Lower leg skin (tissue), 4 donors: Measurements from ENCODE around the gene JAG2. TPM values are rescaled to one million over a fixed set of nuclear protein-coding genes. Genes with fewer than 3 reads are reported as not detected.

Source experiments
- DNase-seq, 2 donors: peaks; one replicate each; pipeline ENCODE4 v3.0.0-alpha.2; 2019; ENCODE audit warnings: low spot score in 2 of 2
- H3K4me3 ChIP-seq: fragments of 200-600 bp; sonication (generic); 2 replicates; pipeline ENCODE4 v1.5.1; 2017; ENCODE audit warnings: mild to moderate bottlenecking, low read depth; ENCODE audit not compliant: poor library complexity, severe bottlenecking
- POLR2A ChIP-seq, 2 donors: fragments of 450-650 bp; IDR thresholded peaks; one replicate each; pipeline ENCODE4 v1.6.1; 2016 to 2017; ENCODE audit warnings: antibody characterized with exemption in 2 of 2, mild to moderate bottlenecking in 1 of 2, moderate library complexity in 1 of 2
- WGBS, 2 donors: methylation state at CpG; one replicate each; pipeline ENCODE4 v1.1.5; 2018; 5-methylcytosine and 5-hydroxymethylcytosine counted together
- intact Hi-C: fragments of 100-400 bp; cut with DNase I; formaldehyde crosslinking; loops from one replicate; pipeline ENCODE4 v1.15.0; 2023; ENCODE audit warnings: low total_unique reads
- total RNA-seq, 4 donors: library from RNA; depleted of rRNA; stranded (reverse); fragments of >200 nt; gene quantifications; one replicate each; pipeline ENCODE4 v1.1.0, GENCODE V29; 2016
- TF ChIP-seq, protein P1 (sequence below), 3 donors: fragments of 450-650 bp; IDR thresholded peaks; one replicate each; pipeline ENCODE4 v1.5.1; 2016; ENCODE audit warnings: antibody characterized with exemption in 3 of 3, mild to moderate bottlenecking in 3 of 3, moderate library complexity in 2 of 3

Gene JAG2
- total RNA-seq, 4 donors from 2014 or later: 50.4 to 96.1 (median 63.1) TPM

DNA sequence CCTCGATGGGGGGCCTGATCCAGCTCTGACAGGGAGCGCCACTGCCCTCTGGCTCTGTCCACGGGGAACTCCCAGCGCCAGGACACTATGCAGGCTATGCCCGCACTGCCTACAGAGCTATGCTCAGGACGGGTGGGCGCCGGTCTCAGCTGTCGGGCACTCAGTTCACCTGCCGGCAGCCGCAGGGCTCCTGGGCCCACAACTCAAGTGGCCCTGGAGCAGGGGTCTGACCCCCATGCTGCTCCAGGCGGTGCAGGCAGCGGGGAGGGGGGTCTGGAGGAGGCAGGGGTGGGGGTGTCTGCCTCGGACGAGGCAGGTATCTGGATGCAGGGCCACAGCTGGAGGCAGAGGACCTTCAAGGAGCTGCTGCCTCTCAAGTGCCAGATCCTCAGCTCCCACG is 41.1 kb upstream of the JAG2 start:
- H3K4me3 ChIP-seq: no peak overlapping the region
- whole genome bisulfite sequencing, 2 donors: 89 to 95% methylated on average over 4 to 14 of the region's 16 CpGs
- intact Hi-C loops: no loop called here
- TF ChIP-seq, protein P1, sequence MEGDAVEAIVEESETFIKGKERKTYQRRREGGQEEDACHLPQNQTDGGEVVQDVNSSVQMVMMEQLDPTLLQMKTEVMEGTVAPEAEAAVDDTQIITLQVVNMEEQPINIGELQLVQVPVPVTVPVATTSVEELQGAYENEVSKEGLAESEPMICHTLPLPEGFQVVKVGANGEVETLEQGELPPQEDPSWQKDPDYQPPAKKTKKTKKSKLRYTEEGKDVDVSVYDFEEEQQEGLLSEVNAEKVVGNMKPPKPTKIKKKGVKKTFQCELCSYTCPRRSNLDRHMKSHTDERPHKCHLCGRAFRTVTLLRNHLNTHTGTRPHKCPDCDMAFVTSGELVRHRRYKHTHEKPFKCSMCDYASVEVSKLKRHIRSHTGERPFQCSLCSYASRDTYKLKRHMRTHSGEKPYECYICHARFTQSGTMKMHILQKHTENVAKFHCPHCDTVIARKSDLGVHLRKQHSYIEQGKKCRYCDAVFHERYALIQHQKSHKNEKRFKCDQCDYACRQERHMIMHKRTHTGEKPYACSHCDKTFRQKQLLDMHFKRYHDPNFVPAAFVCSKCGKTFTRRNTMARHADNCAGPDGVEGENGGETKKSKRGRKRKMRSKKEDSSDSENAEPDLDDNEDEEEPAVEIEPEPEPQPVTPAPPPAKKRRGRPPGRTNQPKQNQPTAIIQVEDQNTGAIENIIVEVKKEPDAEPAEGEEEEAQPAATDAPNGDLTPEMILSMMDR (IDR thresholded peaks at IDR 0.05): no peak
- no peak for TF ChIP-seq POLR2A (IDR thresholded peaks at IDR 0.05)
- no peak for DNase-seq

DNA sequence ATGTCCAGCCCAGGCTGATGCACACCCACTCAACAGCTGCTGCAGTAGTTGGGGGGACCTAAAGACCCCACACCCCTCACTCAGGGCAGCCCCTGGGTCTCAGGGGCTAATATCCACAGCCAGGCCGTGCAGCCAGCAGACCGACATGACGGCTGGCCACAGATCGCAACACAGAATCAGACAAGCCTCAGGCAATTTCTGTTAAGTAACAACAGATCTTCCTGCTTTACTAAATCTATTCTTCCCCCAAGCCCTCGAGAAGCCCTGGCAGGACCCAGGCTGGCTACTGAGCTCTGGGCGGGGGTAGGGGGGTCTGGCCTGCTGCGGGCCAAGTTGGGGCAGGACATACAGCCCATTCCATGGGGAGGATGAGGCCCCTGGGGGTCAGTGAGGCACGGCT is 40.5 kb upstream of the JAG2 start:
- intact Hi-C loops: no loop called here
- TF ChIP-seq, protein P1 (IDR thresholded peaks at IDR 0.05): no peak
- no peak for TF ChIP-seq POLR2A (IDR thresholded peaks at IDR 0.05)
- H3K4me3 ChIP-seq: no peak overlapping the region
- no peak for DNase-seq
- WGBS, 2 donors: 81 to 93% methylated on average over 6 to 8 of the region's 8 CpGs

DNA sequence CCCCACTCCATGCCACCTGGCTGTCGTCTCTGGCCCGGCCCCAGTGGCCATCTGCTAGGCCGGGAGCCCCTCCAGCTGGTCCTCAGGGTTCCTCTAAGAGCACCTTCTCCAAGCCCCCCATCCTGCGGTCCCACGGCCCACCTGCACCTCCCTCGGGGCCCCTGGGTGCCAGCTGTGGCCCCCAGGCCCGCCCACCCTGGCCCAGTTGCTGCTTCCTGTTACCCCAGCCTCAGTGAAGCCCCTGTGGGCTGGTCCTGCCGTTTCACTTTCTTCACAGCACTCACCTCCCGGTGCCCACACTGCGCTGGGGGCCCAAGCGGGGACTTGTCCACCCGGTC is 40.1 kb upstream of the JAG2 start:
- 90 to 93% methylated on average over 12 of the region's 12 CpGs for WGBS, 2 donors
- no peak for DNase-seq
- TF ChIP-seq, protein P1 (IDR thresholded peaks at IDR 0.05): no peak
- no peak for TF ChIP-seq POLR2A (IDR thresholded peaks at IDR 0.05)
- H3K4me3 ChIP-seq: no peak overlapping the region
- intact Hi-C loops: no loop called here

DNA sequence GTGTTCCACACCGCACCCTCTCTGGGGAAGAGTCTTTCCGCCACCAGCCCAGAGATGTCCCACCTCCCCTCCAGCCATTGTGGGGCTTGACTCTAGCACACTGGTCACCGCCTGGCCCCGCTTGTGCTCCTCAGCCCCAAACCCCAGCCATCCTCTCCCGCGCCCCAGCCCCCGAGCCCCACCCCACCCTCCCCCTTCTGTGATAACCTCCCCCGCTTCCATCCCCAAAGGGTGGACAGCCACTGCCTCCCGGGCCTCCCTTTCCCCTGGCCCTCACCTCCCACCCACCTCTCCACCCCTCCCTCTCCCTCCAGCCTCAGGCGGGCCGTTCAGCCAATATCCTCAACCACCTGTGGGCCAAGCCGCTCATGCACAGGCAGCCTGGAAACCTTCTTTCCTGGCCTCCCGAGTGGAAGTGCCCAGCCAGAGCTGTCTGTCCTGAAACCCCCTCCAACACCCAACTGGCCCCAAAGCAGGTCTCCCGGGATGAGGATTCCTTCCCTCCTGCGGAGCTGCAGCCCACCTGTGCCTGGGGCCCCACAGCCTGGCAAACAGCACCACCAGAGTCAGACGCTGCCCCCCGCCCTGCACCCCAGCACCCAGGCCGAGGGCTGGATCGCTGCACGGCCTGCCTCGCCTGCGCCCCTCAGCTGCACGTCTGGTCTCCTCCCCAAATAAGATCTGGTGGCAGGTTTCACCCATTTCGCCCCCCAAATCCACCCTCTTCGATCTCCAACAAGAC is 39.6 kb upstream of the JAG2 start:
- no peak for DNase-seq
- WGBS, 2 donors: 88% methylated on average over 25 of the region's 25 CpGs
- no peak overlapping the region for H3K4me3 ChIP-seq
- intact Hi-C loops: no loop called here
- TF ChIP-seq, protein P1 (IDR thresholded peaks at IDR 0.05): no peak
- TF ChIP-seq POLR2A (IDR thresholded peaks at IDR 0.05): no peak

DNA sequence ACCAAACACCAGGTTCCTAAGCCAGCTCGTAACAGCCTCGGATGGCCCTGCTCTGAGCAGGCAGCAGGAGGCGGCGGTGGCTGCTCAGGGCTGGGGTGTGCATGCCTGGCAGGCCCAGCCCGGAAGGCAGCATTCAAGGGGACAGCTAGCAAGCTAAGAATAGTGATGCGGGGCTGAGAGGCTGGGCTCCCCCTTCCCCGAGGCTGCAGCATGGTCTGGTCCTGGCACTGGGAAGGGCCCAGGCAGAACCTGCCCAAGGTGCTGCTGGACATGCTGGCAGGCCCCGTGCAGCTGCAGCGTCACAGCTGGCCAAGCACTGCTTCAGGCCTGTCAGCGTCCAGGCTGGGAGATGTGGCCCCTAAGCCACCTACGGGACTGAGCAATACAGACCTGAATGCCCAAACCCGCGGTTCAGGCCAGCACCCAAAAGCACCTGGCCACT is 38.9 kb upstream of the JAG2 start:
- WGBS, 2 donors: 58 to 79% methylated on average over 8 to 9 of the region's 13 CpGs
- H3K4me3 ChIP-seq: no peak overlapping the region
- TF ChIP-seq, protein P1 (IDR thresholded peaks at IDR 0.05): no peak
- TF ChIP-seq POLR2A (IDR thresholded peaks at IDR 0.05): no peak
- intact Hi-C loops: no loop called here
- DNase-seq: no peak

DNA sequence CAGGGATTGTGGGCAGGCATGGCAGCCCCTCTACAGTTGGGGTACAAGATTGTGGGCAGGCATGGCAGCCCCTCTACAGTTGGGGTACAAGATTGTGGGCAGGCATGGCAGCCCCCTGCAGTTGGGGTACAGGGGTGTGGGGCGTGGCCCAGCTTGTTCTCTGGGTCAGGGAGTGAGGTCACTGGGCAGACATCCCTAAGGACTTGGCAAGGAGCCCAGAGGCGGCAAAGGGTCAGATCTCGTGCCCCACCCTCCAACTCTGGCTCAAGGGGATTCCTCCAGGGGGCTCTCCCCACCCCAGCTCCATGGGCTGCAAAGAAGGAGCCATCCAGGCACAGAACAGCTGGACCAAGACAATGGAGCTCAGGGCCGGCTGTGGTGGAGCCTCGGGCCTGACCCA is 38.3 kb upstream of the JAG2 start:
- no peak for TF ChIP-seq POLR2A (IDR thresholded peaks at IDR 0.05)
- TF ChIP-seq, protein P1 (IDR thresholded peaks at IDR 0.05): no peak
- 36 to 50% methylated on average over 2 to 4 of the region's 5 CpGs for WGBS, 2 donors
- intact Hi-C loops: no loop called here
- H3K4me3 ChIP-seq: no peak overlapping the region
- DNase-seq: no peak
